ENCODE measurements around the gene COLEC11. TPM values are rescaled to one million over a fixed set of nuclear protein-coding genes. Genes with fewer than 3 reads are reported as not detected.

COLEC11 gene
- total RNA-seq, 1 donor from 2014 or later: 0.26 TPM

DNA sequence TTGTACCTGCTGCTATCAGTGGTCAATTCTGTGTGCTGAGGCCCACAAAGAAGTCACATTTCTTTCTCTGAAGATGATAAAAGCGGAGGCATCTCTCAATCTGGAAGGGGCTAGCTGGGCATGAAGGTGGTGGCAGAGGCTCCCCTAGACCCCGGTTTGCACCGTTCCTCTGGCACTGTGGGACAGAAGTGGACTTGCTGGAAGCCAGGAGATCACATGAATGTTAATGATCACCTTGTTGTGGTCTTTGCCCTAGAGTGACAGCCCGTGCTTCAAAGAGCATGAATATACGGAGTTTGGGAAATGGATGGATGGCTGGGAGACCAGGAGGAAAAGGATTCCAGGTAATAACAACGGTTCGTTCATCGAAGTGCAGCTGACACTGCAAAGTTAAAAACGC lies 83.3 kb downstream of the COLEC11 start:
- TF ChIP-seq, protein P1, sequence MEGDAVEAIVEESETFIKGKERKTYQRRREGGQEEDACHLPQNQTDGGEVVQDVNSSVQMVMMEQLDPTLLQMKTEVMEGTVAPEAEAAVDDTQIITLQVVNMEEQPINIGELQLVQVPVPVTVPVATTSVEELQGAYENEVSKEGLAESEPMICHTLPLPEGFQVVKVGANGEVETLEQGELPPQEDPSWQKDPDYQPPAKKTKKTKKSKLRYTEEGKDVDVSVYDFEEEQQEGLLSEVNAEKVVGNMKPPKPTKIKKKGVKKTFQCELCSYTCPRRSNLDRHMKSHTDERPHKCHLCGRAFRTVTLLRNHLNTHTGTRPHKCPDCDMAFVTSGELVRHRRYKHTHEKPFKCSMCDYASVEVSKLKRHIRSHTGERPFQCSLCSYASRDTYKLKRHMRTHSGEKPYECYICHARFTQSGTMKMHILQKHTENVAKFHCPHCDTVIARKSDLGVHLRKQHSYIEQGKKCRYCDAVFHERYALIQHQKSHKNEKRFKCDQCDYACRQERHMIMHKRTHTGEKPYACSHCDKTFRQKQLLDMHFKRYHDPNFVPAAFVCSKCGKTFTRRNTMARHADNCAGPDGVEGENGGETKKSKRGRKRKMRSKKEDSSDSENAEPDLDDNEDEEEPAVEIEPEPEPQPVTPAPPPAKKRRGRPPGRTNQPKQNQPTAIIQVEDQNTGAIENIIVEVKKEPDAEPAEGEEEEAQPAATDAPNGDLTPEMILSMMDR (IDR thresholded peaks at IDR 0.05; ENCODE audit: insufficient read depth, low read length, severe bottlenecking): no peak
- Histone ChIP-seq H3K27me3 (ENCODE audit: control insufficient read depth, insufficient read depth, low read length) (no peaks in the 10 kb centered on the region), H3K36me3 (ENCODE audit: control insufficient read depth, insufficient read depth, low read length) (no peaks in the 10 kb centered on the region), H3K4me3 (ENCODE audit: low read depth, low read length) (no peak overlapping the region)
- FAIRE-seq (no peak), DNase-seq (ENCODE audit: low read depth) (no peak)

DNA sequence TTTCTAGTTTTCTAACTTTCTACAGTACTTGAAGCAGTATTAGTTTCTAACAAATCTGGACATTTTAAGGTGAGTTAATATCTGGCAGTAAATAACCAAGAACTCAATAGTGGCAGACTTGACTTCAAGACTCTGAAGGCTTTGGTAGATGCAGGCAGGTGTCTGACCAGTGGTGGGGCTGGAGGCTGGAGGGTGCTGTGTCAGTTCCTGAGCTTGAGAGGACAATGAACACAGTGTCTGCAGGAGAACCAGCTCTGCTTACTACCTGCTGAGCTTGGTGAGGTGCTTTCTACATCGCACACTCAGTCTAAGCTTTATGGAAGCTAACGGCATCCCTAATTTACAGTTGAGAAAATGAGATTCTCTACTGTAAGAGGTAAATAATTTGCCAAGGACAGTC lies 84.3 kb downstream of the COLEC11 start:
- Histone ChIP-seq H3K27me3 (ENCODE audit: control insufficient read depth, insufficient read depth, low read length) (no peaks in the 10 kb centered on the region), H3K36me3 (ENCODE audit: control insufficient read depth, insufficient read depth, low read length) (no peaks in the 10 kb centered on the region), H3K4me3 (ENCODE audit: low read depth, low read length) (no peak overlapping the region)
- FAIRE-seq: no peak
- DNase-seq (ENCODE audit: low read depth): no peak
- TF ChIP-seq, protein P1 (IDR thresholded peaks at IDR 0.05; ENCODE audit: insufficient read depth, low read length, severe bottlenecking): no peak

DNA sequence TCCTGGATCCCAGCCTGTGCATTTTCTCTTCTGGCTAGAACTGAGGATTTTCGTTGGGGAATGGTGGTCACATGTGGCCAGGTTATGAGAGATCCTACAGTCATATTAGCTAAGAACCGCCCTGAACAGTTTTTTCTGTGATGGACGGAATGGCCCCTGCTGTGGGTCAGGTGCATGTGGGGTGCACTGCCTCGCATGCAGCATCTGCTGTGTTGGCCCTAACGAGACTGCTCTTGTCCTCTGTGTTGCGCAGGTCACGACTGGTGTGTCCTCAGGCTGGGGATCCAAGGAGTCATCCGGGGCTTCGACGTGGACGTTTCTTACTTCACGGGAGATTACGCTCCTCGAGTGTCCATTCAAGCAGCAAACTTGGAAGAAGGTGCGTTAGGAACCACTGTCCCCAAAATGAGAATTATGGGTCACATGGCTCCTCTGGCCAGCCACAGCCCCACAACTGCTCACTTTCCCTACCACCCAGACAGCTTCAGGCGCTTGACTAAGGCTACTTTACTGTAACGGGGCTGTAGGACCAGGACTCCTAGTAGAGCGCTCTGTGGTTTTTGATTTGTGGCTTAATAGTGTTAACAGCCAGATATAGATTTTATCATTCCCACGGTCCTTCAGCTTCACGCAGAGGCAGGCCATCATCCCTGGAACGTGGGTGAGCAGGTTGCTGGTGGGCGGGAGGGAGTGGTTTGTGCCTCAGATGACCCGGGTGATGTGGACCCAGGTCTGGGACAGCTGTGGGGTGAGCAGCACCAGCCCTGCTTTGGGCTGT lies 84.9 kb downstream of the COLEC11 start:
- no peaks in the 10 kb centered on the region for H3K27me3 ChIP-seq (ENCODE audit: control insufficient read depth, insufficient read depth, low read length)
- H3K4me3 ChIP-seq (ENCODE audit: low read depth, low read length): no peak overlapping the region
- no peaks in the 10 kb centered on the region for H3K36me3 ChIP-seq (ENCODE audit: control insufficient read depth, insufficient read depth, low read length)
- no peak for DNase-seq (ENCODE audit: low read depth)
- TF ChIP-seq, protein P1 (IDR thresholded peaks at IDR 0.05; ENCODE audit: insufficient read depth, low read length, severe bottlenecking): no peak
- FAIRE-seq: no peak

DNA sequence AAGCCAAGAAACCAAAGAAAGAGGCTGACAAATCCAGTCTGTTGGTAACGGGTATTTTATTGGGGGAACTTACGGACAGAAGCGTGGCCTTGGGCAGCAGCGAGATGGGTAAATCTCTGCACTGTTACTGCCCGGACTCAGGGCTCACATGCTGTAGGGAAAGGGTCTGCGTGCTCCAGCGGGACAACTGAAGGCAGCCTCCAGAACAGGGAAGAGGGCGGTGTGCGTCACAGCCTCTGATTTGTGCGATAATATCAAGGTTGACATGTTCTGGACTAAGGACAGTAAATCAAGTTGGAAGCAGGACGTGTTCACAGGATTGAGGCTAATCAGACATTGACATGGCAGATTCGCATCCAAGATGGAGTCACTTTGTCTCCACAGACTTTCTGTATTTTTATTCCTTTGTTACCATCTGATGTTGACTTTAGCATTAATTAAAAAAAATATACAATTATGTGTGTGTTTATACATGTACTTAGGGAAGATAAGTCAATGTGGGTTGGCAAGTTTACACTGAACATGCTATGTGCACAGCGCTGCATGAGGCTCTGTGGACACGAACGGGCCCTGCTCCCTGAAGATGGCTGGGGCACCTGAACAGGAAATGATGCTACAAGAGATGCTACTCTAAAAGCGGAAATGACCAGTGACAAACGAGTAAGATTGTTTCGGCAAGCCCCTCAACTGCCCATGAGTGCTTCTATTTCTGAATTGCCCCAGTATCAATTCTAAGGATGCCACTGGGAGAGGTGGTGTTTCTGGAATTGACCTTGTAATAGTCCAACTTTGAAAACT lies 85.8 kb downstream of the COLEC11 start:
- no peaks in the 10 kb centered on the region for H3K36me3 ChIP-seq (ENCODE audit: control insufficient read depth, insufficient read depth, low read length)
- H3K4me3 ChIP-seq (ENCODE audit: low read depth, low read length): no peak overlapping the region
- FAIRE-seq: no peak
- TF ChIP-seq, protein P1 (IDR thresholded peaks at IDR 0.05; ENCODE audit: insufficient read depth, low read length, severe bottlenecking): no peak
- no peaks in the 10 kb centered on the region for H3K27me3 ChIP-seq (ENCODE audit: control insufficient read depth, insufficient read depth, low read length)
- DNase-seq (ENCODE audit: low read depth): no peak

DNA sequence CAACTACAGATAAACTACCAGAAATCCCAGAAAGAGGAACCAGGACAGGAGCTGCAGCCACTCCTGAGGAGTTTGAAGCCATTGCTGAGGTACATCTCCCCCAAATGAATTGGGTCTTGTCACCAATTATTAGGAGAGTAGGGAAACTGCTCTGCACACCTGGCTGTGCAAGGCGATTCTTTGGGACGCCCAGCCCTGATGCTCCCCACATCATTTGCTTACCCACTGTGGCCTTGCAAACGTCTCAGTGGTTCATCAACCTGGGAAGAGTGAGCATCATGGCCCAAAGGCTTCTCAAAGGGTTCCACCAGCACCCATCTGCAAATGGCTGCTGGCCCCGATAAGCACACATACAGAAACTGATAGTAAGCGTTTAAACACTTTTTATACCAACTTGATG lies 86.7 kb downstream of the COLEC11 start:
- no peak overlapping the region for H3K4me3 ChIP-seq (ENCODE audit: low read depth, low read length)
- no peaks in the 10 kb centered on the region for H3K27me3 ChIP-seq (ENCODE audit: control insufficient read depth, insufficient read depth, low read length)
- H3K36me3 ChIP-seq (ENCODE audit: control insufficient read depth, insufficient read depth, low read length): no peaks in the 10 kb centered on the region
- TF ChIP-seq, protein P1 (IDR thresholded peaks at IDR 0.05; ENCODE audit: insufficient read depth, low read length, severe bottlenecking): no peak
- no peak for FAIRE-seq
- no peak for DNase-seq (ENCODE audit: low read depth)
